Adrenal gland (tissue), 5 donors: Measurements from ENCODE around the gene ACOT12.

Experiments used
- POLR2A ChIP-seq, 2 donors: fragments of 450-650 bp; IDR thresholded peaks; one replicate each; pipeline ENCODE4 v1.6.1; 2017; ENCODE audit warnings: antibody characterized with exemption in 2 of 2, mild to moderate bottlenecking in 2 of 2, moderate library complexity in 1 of 2
- TF ChIP-seq, protein P1 (sequence below), 6 experiments: fragments of 450-650 bp in 4 of 6; fragments of 200-600 bp in 2 of 6; sonication (generic) in 1 of 6; IDR thresholded peaks; 1 replicate in 5 of 6; 2 replicates in 1 of 6; pipeline versions ENCODE4 v1.5.1 to v1.8.0; 2016 to 2021; ENCODE audit warnings: antibody characterized with exemption in 6 of 6, mild to moderate bottlenecking in 2 of 6, moderate library complexity in 1 of 6
- donor health status: DM: no; HTN: no; CAD: no.

DNA sequence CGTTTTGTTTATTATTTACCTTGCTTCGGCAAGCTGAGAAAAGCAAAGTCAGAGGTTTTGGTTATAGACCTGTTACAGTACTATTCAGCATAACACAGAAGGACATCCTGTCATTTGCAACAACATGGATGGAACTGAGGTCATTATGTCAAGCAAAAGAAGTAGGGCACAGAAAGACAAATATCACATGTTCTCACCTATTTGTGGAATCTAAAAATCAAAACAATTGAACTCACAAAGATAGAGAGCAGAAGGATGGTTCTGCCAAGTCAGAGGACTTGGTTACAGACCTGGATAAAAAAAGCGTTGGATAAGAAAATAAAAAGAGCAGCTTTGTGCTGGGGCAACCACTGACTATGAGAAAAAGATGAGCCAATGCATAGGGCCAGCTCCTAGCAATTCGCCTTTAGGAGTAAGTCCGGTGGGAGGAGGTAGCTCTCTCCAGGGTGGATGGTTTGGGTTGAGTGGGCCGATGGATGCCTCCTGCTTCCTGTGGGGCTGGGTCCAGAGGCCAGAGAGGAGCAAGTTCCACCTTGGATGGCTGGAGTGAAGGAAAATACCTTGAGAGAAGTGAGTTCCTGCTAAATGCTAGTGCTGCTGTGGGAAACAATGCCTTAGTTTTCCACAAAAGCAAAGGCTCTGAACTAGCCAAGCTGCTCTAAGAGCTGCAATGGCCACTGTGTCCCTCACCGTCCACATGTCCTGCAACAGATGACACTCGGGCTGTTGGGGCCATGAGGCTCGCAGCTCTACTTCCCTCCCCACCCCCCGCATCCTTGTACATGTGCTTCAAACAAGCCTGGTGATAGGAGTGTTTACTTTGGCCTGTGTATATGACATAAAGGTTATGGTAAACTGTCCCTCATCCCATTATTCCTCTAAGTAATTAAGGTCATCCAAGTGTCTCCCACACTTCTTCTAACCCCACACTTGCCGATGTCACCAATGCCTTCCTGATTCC is 38.4 kb downstream of the ACOT12 start:
- TF ChIP-seq, protein P1, sequence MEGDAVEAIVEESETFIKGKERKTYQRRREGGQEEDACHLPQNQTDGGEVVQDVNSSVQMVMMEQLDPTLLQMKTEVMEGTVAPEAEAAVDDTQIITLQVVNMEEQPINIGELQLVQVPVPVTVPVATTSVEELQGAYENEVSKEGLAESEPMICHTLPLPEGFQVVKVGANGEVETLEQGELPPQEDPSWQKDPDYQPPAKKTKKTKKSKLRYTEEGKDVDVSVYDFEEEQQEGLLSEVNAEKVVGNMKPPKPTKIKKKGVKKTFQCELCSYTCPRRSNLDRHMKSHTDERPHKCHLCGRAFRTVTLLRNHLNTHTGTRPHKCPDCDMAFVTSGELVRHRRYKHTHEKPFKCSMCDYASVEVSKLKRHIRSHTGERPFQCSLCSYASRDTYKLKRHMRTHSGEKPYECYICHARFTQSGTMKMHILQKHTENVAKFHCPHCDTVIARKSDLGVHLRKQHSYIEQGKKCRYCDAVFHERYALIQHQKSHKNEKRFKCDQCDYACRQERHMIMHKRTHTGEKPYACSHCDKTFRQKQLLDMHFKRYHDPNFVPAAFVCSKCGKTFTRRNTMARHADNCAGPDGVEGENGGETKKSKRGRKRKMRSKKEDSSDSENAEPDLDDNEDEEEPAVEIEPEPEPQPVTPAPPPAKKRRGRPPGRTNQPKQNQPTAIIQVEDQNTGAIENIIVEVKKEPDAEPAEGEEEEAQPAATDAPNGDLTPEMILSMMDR (IDR thresholded peaks at IDR 0.05): no peak
- no peak for TF ChIP-seq POLR2A (IDR thresholded peaks at IDR 0.05)
